Adrenal gland (tissue), 5 donors: ENCODE measurements around the gene IFNA4.
"Not testable (repeated sequence)": the region's sequence is repeated elsewhere in the genome, so short reads cannot be mapped to it uniquely, and the experiment has no call there.

Source experiments
- POLR2A ChIP-seq, 2 donors: fragments of 450-650 bp; IDR thresholded peaks; one replicate each; pipeline ENCODE4 v1.6.1; 2017; ENCODE audit warnings: antibody characterized with exemption in 2 of 2, mild to moderate bottlenecking in 2 of 2, moderate library complexity in 1 of 2
- TF ChIP-seq, protein P1 (sequence below), 6 experiments: fragments of 450-650 bp in 4 of 6; fragments of 200-600 bp in 2 of 6; sonication (generic) in 1 of 6; IDR thresholded peaks; 1 replicate in 5 of 6; 2 replicates in 1 of 6; pipeline versions ENCODE4 v1.5.1 to v1.8.0; 2016 to 2021; ENCODE audit warnings: antibody characterized with exemption in 6 of 6, mild to moderate bottlenecking in 2 of 6, moderate library complexity in 1 of 6
- donor health status: DM: no; HTN: no; CAD: no.

DNA sequence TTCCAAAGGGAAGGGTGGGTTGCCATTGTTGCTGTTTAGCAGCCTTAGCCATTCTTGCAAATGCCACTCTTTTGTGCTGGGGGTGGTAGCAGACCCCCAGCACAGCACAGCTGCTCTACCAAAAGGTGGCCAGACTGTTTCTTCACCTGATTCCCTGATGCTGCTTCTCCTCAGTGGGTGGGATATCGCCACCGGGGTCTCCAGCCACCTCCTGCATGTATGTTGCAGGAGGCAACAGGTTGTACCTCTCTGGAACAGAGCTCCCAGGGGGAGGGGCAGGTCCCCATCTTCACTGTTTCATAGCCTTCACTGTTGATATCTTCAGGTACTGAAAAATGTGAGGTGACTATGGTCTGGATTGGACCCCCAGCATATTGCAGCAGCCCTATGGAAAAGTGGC lies 23.4 kb upstream of the IFNA4 start:
- TF ChIP-seq, protein P1, sequence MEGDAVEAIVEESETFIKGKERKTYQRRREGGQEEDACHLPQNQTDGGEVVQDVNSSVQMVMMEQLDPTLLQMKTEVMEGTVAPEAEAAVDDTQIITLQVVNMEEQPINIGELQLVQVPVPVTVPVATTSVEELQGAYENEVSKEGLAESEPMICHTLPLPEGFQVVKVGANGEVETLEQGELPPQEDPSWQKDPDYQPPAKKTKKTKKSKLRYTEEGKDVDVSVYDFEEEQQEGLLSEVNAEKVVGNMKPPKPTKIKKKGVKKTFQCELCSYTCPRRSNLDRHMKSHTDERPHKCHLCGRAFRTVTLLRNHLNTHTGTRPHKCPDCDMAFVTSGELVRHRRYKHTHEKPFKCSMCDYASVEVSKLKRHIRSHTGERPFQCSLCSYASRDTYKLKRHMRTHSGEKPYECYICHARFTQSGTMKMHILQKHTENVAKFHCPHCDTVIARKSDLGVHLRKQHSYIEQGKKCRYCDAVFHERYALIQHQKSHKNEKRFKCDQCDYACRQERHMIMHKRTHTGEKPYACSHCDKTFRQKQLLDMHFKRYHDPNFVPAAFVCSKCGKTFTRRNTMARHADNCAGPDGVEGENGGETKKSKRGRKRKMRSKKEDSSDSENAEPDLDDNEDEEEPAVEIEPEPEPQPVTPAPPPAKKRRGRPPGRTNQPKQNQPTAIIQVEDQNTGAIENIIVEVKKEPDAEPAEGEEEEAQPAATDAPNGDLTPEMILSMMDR (IDR thresholded peaks at IDR 0.05): not testable (repeated sequence)
- TF ChIP-seq POLR2A (IDR thresholded peaks at IDR 0.05): not testable (repeated sequence)
